Activated CD4-positive, alpha-beta T cell treated with anti-CD3 and anti-CD28 coated beads, Interleukin-2, amount 10 ng/mL, durations not matched to agents 7 days and 5 days (primary cell): ENCODE data around the gene CETN3. TPM values are rescaled to one million over a fixed set of nuclear protein-coding genes. Genes with fewer than 3 reads are reported as not detected.

Source experiments
- CTCF ChIA-PET: fragments of 350-600 bp; sonication (Branson Sonifier 250); formaldehyde crosslinking; loops from one replicate; lab custom pipeline; 2021; ENCODE audit warnings: antibody characterized with exemption; lab: Charles Lee
- POLR2A ChIA-PET: fragments of 350-600 bp; sonication (Branson Sonifier 250); formaldehyde crosslinking; loops from one replicate; lab custom pipeline; 2021; ENCODE audit warnings: antibody characterized with exemption; lab: Charles Lee
- DNase-seq: peaks from one replicate; pipeline ENCODE4 v3.0.0-alpha.2; 2020
- H3K27ac Mint-ChIP-seq: one replicate; pipeline ENCODE4 v1.8.0; 2021; ENCODE audit warnings: mild to moderate bottlenecking, moderate library complexity, mixed read lengths
- H3K27me3 Mint-ChIP-seq: one replicate; pipeline ENCODE4 v1.8.0; 2021; ENCODE audit warnings: mixed read lengths
- H3K36me3 Mint-ChIP-seq: one replicate; pipeline ENCODE4 v1.8.0; 2021; ENCODE audit warnings: low read depth, mixed read lengths
- H3K4me1 Mint-ChIP-seq: one replicate; pipeline ENCODE4 v1.8.0; 2021; ENCODE audit warnings: mixed read lengths
- H3K4me3 Mint-ChIP-seq: one replicate; pipeline ENCODE4 v1.8.0; 2021; ENCODE audit warnings: mild to moderate bottlenecking, moderate library complexity, mixed read lengths
- H3K9me3 Mint-ChIP-seq: one replicate; pipeline ENCODE4 v1.8.0; 2021; ENCODE audit warnings: mixed read lengths
- total RNA-seq, 2 experiments: library from RNA; stranded (reverse); gene quantifications; one replicate each; pipeline ENCODE4 v1.2.3, GENCODE V29; 2021

CETN3 gene
- total RNA-seq, 2 experiments from 2014 or later, result 25.0 to 28.2 TPM

DNA sequence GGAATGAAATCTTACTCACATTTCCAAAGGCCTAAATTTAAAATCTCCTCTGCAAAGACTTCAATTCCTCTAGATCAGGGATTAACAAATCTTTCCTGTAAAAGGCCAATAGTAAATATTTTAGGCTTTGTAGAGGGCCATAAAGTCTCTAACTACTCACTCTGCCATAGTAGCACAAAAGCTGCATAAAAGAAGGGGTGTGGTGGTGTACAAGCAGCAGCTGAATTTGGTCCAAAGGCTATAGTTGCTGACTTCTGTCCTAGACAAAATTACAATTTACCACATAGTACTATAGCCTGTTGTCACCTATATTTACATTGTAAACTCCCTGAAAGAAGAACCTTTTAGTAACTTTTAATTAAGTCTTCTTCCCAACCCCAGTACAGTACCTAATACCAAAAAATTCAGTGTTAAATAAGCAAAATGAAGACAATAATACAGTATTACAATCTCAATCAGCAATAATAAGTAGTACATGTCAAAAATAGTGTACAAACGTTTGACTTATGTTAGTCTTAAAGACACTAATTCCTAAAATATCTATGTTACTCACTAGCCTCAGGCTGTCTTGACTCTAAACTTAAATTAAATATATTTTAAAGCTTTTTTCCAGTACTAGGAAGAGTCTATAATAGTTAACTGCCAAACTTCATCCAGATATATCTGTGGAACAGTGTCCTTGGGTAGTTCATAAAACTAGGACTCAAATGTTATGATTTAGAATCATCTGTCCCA lies 6.9 kb downstream of the CETN3 start:
- ChIA-PET POLR2A (no interaction called here), CTCF (no interaction called here)
- no peaks in the 10 kb centered on the region for H3K9me3 Mint-ChIP-seq

DNA sequence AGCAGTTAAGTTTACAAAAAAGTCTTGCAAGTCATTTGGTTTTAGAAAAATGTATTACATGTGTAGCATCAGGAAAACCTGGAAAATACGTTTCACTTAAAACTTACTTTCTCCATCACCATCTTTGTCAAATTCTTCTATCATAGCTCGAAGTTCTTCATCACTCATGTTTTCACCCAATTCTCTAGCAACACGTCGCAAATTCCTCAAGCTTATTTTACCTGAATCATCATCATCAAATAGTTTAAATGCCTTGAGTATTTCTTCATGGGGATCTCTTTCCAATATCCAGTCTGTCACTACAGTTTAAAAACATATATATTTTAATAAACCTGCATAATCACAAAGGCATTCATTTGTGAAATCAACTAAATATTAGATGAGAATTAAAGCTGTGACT lies 10.3 kb downstream of the CETN3 start:
- no peak overlapping the region for H3K4me3 Mint-ChIP-seq
- ChIA-PET CTCF (interaction anchor here (1.1 kb wide), 1 partner anchor 10 kb away, joined by 3 read pairs; the partner anchor contains the start of gene CETN3), POLR2A (no interaction called here)
- no peaks in the 10 kb centered on the region for H3K9me3 Mint-ChIP-seq
- peaks cover 18% of the 10 kb centered on the region for H3K36me3 Mint-ChIP-seq
- no peaks in the 10 kb centered on the region for H3K27me3 Mint-ChIP-seq
- no peak for DNase-seq
- H3K27ac Mint-ChIP-seq, result no peak overlapping the region
- H3K4me1 Mint-ChIP-seq, result peaks cover 8% of the 10 kb centered on the region

More for the DNA sequence above, 6.9 kb downstream of the CETN3 start:
- H3K27me3 Mint-ChIP-seq, result no peaks in the 10 kb centered on the region
- no peak for DNase-seq
- peaks cover 21% of the 10 kb centered on the region for H3K4me1 Mint-ChIP-seq
- H3K36me3 Mint-ChIP-seq, result peaks cover 32% of the 10 kb centered on the region
- H3K27ac Mint-ChIP-seq, result no peak overlapping the region
- no peak overlapping the region for H3K4me3 Mint-ChIP-seq

DNA sequence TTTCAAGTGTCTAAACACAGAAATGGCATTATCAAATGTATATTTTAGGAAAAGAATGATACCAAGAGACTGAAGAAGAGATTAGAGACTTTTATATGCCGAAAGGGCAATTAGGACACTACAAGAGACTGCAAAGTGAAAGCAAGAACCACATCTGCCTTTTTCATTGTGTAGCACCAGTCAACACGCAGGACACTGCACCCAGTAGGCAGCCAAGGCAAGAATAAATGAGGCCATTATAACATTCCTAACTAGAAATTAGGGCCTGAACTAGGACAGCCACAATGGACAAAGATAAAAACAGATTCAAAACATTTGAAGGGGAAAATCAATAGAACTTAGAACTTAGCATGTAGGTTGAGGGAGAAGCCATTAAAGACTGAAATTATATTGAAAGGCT lies 10.8 kb downstream of the CETN3 start:
- ChIA-PET CTCF (no interaction called here), POLR2A (no interaction called here)
- H3K36me3 Mint-ChIP-seq, result peaks cover 18% of the 10 kb centered on the region

DNA sequence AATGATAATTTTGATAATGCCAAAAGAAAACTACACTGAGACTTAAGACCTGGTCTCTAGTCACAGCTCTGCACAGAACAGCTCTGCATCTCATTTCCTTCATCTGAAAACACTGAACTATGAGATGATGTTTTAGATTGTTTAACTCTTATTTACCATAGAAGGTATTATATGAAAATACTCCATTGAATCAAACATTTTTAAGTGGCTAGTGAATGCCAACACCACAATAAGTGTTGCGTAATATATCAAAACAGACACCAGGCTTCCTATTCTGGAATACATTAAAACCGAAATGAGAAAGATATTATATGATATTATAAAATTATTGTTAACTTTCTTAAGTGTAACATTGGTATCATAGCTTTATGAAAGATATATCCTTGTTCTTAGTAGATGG lies 14.6 kb downstream of the CETN3 start:
- H3K9me3 Mint-ChIP-seq, result no peaks in the 10 kb centered on the region
- H3K4me1 Mint-ChIP-seq, result peaks cover 11% of the 10 kb centered on the region
- H3K27ac Mint-ChIP-seq, result no peak overlapping the region
- H3K36me3 Mint-ChIP-seq, result peaks cover 17% of the 10 kb centered on the region
- ChIA-PET CTCF (no interaction called here), POLR2A (no interaction called here)
- no peaks in the 10 kb centered on the region for H3K27me3 Mint-ChIP-seq
- H3K4me3 Mint-ChIP-seq, result no peak overlapping the region
- no peak for DNase-seq

More for the DNA sequence above, 10.8 kb downstream of the CETN3 start:
- Mint-ChIP-seq H3K27me3 (no peaks in the 10 kb centered on the region), H3K4me1 (peaks cover 8% of the 10 kb centered on the region), H3K4me3 (no peak overlapping the region), H3K9me3 (no peaks in the 10 kb centered on the region), H3K27ac (no peak overlapping the region)
- no peak for DNase-seq

DNA sequence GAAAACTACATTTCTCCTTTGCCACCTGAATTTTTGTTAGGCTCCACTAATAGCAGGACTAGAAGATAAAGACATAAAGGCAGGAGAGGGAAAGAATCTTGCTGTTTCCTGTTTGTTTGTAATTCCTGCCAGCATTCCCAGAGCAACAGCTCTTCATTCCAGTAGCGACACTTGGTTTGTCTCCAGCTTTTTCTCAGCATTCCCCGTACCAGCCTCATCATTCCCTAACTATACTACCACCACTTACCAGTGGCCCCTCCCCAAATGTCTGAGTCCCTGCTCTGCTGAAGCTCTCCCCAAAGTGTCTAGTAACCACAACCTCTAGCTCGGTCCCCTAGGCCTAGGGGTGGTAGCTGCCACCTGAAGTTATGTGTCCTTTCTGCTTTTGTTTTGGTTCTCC lies 18.6 kb downstream of the CETN3 start:
- CTCF ChIA-PET, result interaction anchor here (0.5 kb wide), 1 partner anchor 16 kb away, joined by 3 read pairs; no protein-coding TSS in a partner anchor
- no peaks in the 10 kb centered on the region for H3K9me3 Mint-ChIP-seq
- peaks cover 2% of the 10 kb centered on the region for H3K36me3 Mint-ChIP-seq
- H3K27me3 Mint-ChIP-seq, result peaks cover 2% of the 10 kb centered on the region
- POLR2A ChIA-PET, result no interaction called here
- H3K4me3 Mint-ChIP-seq, result no peak overlapping the region
- H3K27ac Mint-ChIP-seq, result no peak overlapping the region
- H3K4me1 Mint-ChIP-seq, result peaks cover 2% of the 10 kb centered on the region
- no peak for DNase-seq

DNA sequence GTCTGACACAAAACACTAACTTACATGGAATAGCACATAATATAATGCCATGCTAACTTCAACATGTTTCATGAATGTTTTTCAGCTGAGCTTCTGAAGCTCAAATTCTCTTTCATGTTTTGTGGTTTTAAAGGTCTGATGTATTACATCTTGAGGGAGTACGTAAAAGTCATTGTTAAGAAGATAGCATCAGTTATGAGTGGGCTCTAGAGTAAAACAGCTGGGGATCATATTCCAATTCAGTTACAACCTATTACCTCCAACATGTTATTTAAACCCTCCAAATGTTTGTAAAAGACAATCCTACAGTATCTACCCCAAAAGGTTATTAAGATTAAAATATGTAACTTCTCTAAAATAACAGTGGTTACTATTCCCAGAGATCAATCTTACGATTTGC lies 19.2 kb downstream of the CETN3 start:
- peaks cover 2% of the 10 kb centered on the region for H3K27me3 Mint-ChIP-seq
- ChIA-PET CTCF (interaction anchor here (0.5 kb wide), 1 partner anchor 17 kb away, joined by 3 read pairs; no protein-coding TSS in a partner anchor), POLR2A (no interaction called here)
- peaks cover 2% of the 10 kb centered on the region for H3K36me3 Mint-ChIP-seq
- no peaks in the 10 kb centered on the region for H3K9me3 Mint-ChIP-seq
- DNase-seq, result no peak
- H3K4me3 Mint-ChIP-seq, result no peak overlapping the region
- peaks cover 2% of the 10 kb centered on the region for H3K4me1 Mint-ChIP-seq
- no peak overlapping the region for H3K27ac Mint-ChIP-seq

DNA sequence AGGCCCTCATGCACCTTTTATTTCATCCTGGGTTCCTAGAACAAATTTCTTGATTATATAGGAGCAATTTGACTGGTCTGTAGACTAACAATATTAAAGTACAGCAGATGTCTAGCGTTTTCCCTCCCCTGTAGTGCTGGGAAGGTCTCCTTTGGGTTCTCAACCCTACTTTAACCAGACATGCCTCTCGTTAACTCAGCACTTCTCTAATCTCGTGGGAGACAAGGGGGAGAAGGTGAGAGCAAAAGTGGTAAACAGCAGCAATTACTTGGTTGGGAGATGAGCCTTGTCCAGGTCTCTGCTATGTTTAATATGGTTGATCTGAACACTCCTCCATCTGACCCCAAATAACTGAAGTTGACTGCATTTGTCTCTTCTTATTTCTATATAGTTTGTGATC lies 22.0 kb downstream of the CETN3 start:
- H3K36me3 Mint-ChIP-seq, result peaks cover 2% of the 10 kb centered on the region
- peaks cover 5% of the 10 kb centered on the region for H3K27me3 Mint-ChIP-seq
- POLR2A ChIA-PET, result no interaction called here
- CTCF ChIA-PET, result no interaction called here
- no peak overlapping the region for H3K27ac Mint-ChIP-seq
- H3K4me3 Mint-ChIP-seq, result no peak overlapping the region
- no peak for DNase-seq
- H3K9me3 Mint-ChIP-seq, result no peaks in the 10 kb centered on the region
- H3K4me1 Mint-ChIP-seq, result peaks cover 2% of the 10 kb centered on the region

DNA sequence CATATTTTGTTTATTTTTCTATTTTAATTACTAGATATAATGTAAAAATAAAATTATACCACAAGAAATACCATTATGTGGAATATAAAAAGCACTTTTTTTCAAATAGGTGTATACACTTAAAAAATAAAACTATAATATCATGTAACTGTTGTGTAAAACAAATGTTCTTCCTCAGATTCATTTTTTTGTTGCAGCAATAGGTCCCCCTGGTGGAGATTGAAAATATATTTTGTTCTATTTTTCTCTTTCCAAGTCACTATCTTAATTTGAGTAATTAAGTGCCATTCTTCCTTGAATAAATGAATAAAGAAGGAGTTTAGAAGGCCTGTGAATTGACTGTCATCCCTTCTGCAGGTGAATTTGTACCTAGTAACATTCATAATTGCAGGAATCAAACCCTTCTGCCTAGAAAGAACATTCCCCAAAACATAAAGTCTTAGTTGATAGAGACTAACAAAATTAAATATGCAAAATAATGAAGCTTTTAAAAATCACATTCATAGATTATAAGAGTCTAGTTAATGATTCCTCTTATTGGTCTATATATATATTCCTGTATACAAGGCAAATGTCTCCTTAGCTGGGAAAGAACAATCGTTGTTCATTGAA lies 23.4 kb downstream of the CETN3 start:
- POLR2A ChIA-PET, result no interaction called here
- no peak for DNase-seq
- Mint-ChIP-seq H3K27me3 (peaks cover 5% of the 10 kb centered on the region), H3K36me3 (no peaks in the 10 kb centered on the region), H3K4me1 (peaks cover 2% of the 10 kb centered on the region), H3K4me3 (no peak overlapping the region), H3K27ac (no peak overlapping the region), H3K9me3 (no peaks in the 10 kb centered on the region)
- CTCF ChIA-PET, result no interaction called here

DNA sequence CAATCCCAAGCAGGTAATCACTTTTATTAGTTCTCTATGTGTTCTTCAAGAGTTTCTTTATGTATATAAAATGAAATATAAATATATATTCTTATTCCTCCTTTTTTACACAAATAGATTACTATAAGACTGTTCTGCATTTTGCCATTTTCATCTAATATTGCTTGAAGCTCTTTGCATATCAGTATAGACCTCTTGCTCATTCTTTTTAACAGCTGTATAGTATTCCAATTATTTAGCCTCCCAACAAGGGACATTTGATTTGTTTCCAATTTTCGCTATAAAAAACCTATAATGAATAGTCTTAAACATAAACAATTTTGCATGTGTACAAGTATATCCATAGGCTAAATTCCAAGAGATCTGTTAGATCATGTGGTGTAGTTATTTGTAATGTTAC lies 25.2 kb downstream of the CETN3 start:
- Mint-ChIP-seq H3K4me1 (no peaks in the 10 kb centered on the region), H3K27me3 (peaks cover 6% of the 10 kb centered on the region), H3K4me3 (no peak overlapping the region), H3K9me3 (no peaks in the 10 kb centered on the region), H3K36me3 (no peaks in the 10 kb centered on the region), H3K27ac (no peak overlapping the region)
- DNase-seq, result no peak
- POLR2A ChIA-PET, result no interaction called here
- CTCF ChIA-PET, result no interaction called here

DNA sequence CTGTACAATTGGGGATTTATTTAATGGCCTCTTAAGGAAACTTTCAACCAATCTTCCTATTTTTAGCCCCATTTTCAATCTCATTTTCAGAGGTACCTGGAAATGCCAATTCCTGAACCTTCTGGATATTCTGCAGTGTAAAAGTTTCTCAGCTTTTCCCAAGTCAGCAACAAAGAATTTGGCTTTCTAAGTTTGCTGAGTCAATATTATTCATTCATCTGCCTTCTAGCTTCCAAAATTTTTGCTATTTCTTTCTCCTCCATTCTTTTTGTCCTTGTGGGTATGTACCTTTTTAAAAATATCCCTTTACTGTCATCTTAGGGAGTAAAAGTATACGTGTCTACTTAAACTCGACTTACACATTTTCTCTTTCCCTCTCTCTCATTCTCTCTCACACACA lies 25.7 kb downstream of the CETN3 start:
- CTCF ChIA-PET, result no interaction called here
- no peak for DNase-seq
- Mint-ChIP-seq H3K9me3 (no peaks in the 10 kb centered on the region), H3K4me3 (no peak overlapping the region), H3K36me3 (no peaks in the 10 kb centered on the region), H3K27ac (no peak overlapping the region), H3K27me3 (peaks cover 7% of the 10 kb centered on the region), H3K4me1 (no peaks in the 10 kb centered on the region)
- POLR2A ChIA-PET, result no interaction called here

DNA sequence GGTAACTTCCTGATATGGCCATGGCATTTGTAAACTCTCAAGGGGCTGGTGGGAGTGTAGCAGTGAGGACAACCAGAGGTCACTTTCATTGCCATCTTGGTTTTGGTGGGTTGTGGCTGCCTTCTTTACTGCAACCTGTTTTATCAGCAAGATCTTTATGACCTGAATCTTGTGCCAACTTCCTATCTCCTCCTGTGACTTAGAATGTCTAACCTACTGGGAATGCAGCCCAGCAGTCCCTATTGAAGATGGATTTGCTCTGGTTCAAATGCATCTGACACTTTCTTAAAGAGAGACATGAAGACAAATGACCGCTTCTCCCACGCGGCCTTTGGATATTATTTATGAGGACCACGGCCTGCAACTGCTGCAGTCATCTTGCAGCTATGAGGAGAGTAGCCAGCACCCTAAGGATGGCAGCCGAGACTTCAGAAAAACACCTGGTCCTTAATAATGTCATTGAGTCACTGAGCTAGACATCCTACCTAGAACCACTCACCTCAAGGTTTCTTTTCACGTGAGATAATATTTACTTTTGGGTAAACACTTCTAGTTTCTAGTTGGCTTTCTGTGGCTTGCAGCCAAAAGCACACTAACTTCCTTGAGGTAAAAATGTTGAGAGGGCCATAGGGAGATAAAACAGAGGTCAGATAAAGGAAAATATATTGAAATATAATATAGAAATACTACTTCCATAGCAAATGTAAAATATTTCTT lies 28.2 kb downstream of the CETN3 start:
- Mint-ChIP-seq H3K9me3 (no peaks in the 10 kb centered on the region), H3K27me3 (peaks cover 7% of the 10 kb centered on the region), H3K4me3 (no peak overlapping the region), H3K27ac (no peak overlapping the region), H3K36me3 (no peaks in the 10 kb centered on the region), H3K4me1 (no peaks in the 10 kb centered on the region)
- ChIA-PET POLR2A (no interaction called here), CTCF (no interaction called here)
- no peak for DNase-seq

DNA sequence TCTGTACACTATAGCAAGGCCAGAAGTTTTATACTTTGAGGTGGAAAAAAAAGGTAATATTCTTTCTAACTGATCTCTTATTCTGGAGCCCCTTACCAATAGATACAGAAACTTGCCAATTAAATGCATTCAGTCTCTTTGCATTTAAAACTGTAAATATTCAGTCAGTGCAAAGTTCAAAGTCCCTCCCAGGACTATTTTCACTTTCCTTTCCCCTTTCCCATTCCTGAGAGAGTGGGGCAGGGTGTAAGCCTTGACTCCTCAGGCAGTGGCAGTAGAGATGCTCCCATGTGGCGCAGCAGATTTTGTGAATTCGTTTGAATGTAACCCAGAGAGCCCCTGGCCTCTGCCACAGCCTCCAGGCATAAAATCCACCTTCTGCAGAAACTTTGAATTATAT lies 29.9 kb downstream of the CETN3 start:
- POLR2A ChIA-PET, result no interaction called here
- Mint-ChIP-seq H3K4me1 (no peaks in the 10 kb centered on the region), H3K4me3 (no peak overlapping the region), H3K9me3 (no peaks in the 10 kb centered on the region), H3K36me3 (no peaks in the 10 kb centered on the region), H3K27ac (no peak overlapping the region), H3K27me3 (peaks cover 10% of the 10 kb centered on the region)
- no peak for DNase-seq
- CTCF ChIA-PET, result no interaction called here

DNA sequence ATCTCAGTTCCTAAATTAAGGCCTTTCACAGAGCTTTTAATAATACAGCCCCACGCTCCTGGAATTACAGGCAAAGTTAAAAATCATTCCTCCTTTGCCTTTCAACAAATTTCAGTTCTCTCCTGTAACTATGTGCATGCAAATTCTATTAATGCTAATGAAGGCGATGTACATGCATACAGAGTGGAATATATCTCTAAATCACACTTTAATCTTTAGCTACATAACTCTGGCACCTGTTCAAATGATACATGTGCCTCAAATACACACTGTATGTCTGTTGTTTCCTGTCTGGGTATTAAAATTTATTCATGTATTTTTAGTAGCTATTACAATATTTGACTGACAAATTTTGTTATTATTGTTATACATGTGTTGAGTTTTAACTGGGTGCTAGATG lies 30.8 kb downstream of the CETN3 start:
- H3K27ac Mint-ChIP-seq, result no peak overlapping the region

More for the DNA sequence above, 30.8 kb downstream of the CETN3 start:
- no peak overlapping the region for H3K4me3 Mint-ChIP-seq
- POLR2A ChIA-PET, result no interaction called here
- H3K36me3 Mint-ChIP-seq, result no peaks in the 10 kb centered on the region
- H3K9me3 Mint-ChIP-seq, result no peaks in the 10 kb centered on the region
- DNase-seq, result no peak
- no peaks in the 10 kb centered on the region for H3K4me1 Mint-ChIP-seq
- H3K27me3 Mint-ChIP-seq, result peaks cover 13% of the 10 kb centered on the region
- CTCF ChIA-PET, result no interaction called here
